Adrenal gland (tissue), 12 donors: ENCODE results near the gene NDUFB10. TPM values are rescaled to one million over a fixed set of nuclear protein-coding genes. Genes with fewer than 3 reads are reported as not detected.

Source experiments
- DNase-seq, 7 donors: peaks; one replicate each; pipeline ENCODE4 v3.0.0-alpha.2; 2019 to 2020
- H3K27ac ChIP-seq, 5 donors: fragments of 200-600 bp; sonication (generic) in 4 of 5; 1 replicate in 3 of 5; 2 replicates in 2 of 5; pipeline versions ENCODE4 v1.5.1 to v1.8.0; 2016 to 2020; ENCODE audit warnings: mild to moderate bottlenecking in 1 of 5
- H3K27me3 ChIP-seq: fragments of 200-600 bp; 2 replicates; pipeline ENCODE4 v1.8.0; 2021
- H3K36me3 ChIP-seq, 2 donors: fragments of 200-600 bp; replicated peaks in 1 of 2; 1 replicate in 1 of 2; 2 replicates in 1 of 2; pipeline versions ENCODE4 v1.5.1 to v1.8.0; 2018 to 2022
- H3K4me1 ChIP-seq, 2 donors: fragments of 200-600 bp; replicated peaks in 1 of 2; 1 replicate in 1 of 2; 2 replicates in 1 of 2; pipeline versions ENCODE4 v1.5.1 to v1.8.0; 2018 to 2021
- H3K4me3 ChIP-seq, 4 donors: fragments of 200-600 bp; sonication (generic) in 3 of 4; one replicate each; pipeline ENCODE4 v1.5.1; 2016 to 2018
- H3K9me3 ChIP-seq, 3 donors: fragments of 200-600 bp; sonication (generic) in 1 of 3; replicated peaks in 1 of 3; 1 replicate in 2 of 3; 2 replicates in 1 of 3; pipeline versions ENCODE4 v1.5.1 to v1.8.0; 2016 to 2021
- CTCF ChIP-seq, 6 experiments: fragments of 450-650 bp in 4 of 6; fragments of 200-600 bp in 2 of 6; sonication (generic) in 1 of 6; IDR thresholded peaks; 1 replicate in 5 of 6; 2 replicates in 1 of 6; pipeline versions ENCODE4 v1.5.1 to v1.8.0; 2016 to 2021; ENCODE audit warnings: antibody characterized with exemption in 6 of 6, mild to moderate bottlenecking in 2 of 6, moderate library complexity in 1 of 6
- POLR2A ChIP-seq, 2 donors: fragments of 450-650 bp; IDR thresholded peaks; one replicate each; pipeline ENCODE4 v1.6.1; 2017; ENCODE audit warnings: antibody characterized with exemption in 2 of 2, mild to moderate bottlenecking in 2 of 2, moderate library complexity in 1 of 2
- WGBS, 4 donors: extraction: QIAGEN DNeasy Blood & Tissue Kit in 2 of 4; methylation state at CpG; one replicate each; pipeline versions ENCODE4 v1.1.5 to v1.1.7; 2013 to 2017; 5-methylcytosine and 5-hydroxymethylcytosine counted together
- intact Hi-C, 2 donors: fragments of 100-400 bp; cut with DNase I; formaldehyde crosslinking; loops; one replicate each; pipeline versions ENCODE4 v1.14.1 to v1.15.0; 2022 to 2023
- polyA plus RNA-seq, 3 donors: library from polyadenylated mRNA; stranded (reverse); fragments of 200-250 nt in 2 of 3; fragments of 350-450 nt in 1 of 3; fragmentation: Illumina TruSeq in 1 of 3; extraction: RNeasy Lipid Tissue Mini Kit (QIAGEN cat#74804) in 1 of 3; gene quantifications; one replicate each; pipeline ENCODE4 v1.2.3, GENCODE V29; 2013 to 2014
- total RNA-seq, 9 donors: library from RNA; depleted of rRNA in 4 of 9; stranded (reverse); fragments of >200 nt in 4 of 9; fragments of 120-200 nt in 1 of 9; fragmentation: NEBNext Ultra II Directional in 1 of 9; extraction: Animal tissue kit (Norgen Biotek cat#: 25700) in 1 of 9; gene quantifications; one replicate each; pipeline versions ENCODE4 v1.1.0 to v1.2.4, GENCODE V29; 2013 to 2023
- donor health status: healthy with polysubstance abuse.
- donor health status: Bipolar disorder and iron deficiency.
- donor health status: DM: yes; HTN: yes; CAD: no.
- donor health status: DM: no; HTN: no; CAD: no.
- donor health status: DM: no; HTN: no; CAD: no.
- donor health status: DM: yes; HTN: yes; CAD: no.

NDUFB10 gene
- total and polyA plus RNA-seq, 12 donors: 109 to 298 (median 175) TPM

- Histone ChIP-seq H3K27me3 (peaks cover 22% of the 10 kb centered on the region), H3K36me3 (peaks cover 0 to under 1% of the 10 kb centered on the region in 2 donors), H3K4me3 (no peak overlapping the region), H3K9me3 (no peaks in the 10 kb centered on the region), H3K27ac (no peak overlapping the region), H3K4me1 (peaks cover 4 to 35% of the 10 kb centered on the region in 2 donors)
- TF ChIP-seq CTCF (IDR thresholded peaks at IDR 0.05) (no peak), POLR2A (IDR thresholded peaks at IDR 0.05) (no peak)
- no peak for DNase-seq
- 49 to 60% (median 51%) methylated on average over 3 to 50 of the region's 50 CpGs; no CpG with 5 or more reads in 1 of the 4 donors for whole genome bisulfite sequencing, 4 donors
- intact Hi-C loops: no loop called here
Measured at GRCh38 chr16:1992704-1993317, 33.5 kb downstream of the NDUFB10 start.

- intact Hi-C loops: no loop called here
- no peak for DNase-seq
- Histone ChIP-seq H3K4me1 (peaks cover 4 to 42% of the 10 kb centered on the region in 2 donors), H3K4me3 (no peak overlapping the region), H3K27me3 (peaks cover 22% of the 10 kb centered on the region), H3K36me3 (peaks cover 0 to 9% of the 10 kb centered on the region in 2 donors), H3K9me3 (no peaks in the 10 kb centered on the region), H3K27ac (no peak overlapping the region)
- 50 to 69% (median 65%) methylated on average over 1 to 2 of the region's 2 CpGs for WGBS, 4 donors
- no peak for TF ChIP-seq POLR2A (IDR thresholded peaks at IDR 0.05)
- TF ChIP-seq CTCF (IDR thresholded peaks at IDR 0.05): no peak
Measured at GRCh38 chr16:1993731-1994131, 34.4 kb downstream of the NDUFB10 start.

- DNase-seq: peak in 1 of 7 donors; percentile 52
Measured at GRCh38 chr16:1997494-1998359, 38.4 kb downstream of the NDUFB10 start.

More at GRCh38 chr16:1997494-1998359, 38.4 kb downstream of the NDUFB10 start:
- Histone ChIP-seq H3K27ac (peak overlapping the region in 2 of 5 donors; percentile 56 to 76), H3K9me3 (no peaks in the 10 kb centered on the region), H3K36me3 (peaks cover 0 to 49% of the 10 kb centered on the region in 2 donors), H3K27me3 (no peaks in the 10 kb centered on the region), H3K4me3 (no peak overlapping the region), H3K4me1 (peaks cover 0 to 21% of the 10 kb centered on the region in 2 donors)
- whole genome bisulfite sequencing, 4 donors: 76 to 84% (median 83%) methylated on average over 18 to 26 of the region's 26 CpGs
- intact Hi-C loops: no loop called here
- TF ChIP-seq POLR2A (IDR thresholded peaks at IDR 0.05): no peak
- TF ChIP-seq CTCF (IDR thresholded peaks at IDR 0.05): no peak
